Urinary bladder (tissue), 4 donors: Measurements from ENCODE around the gene NDUFS8. TPM values are rescaled to one million over a fixed set of nuclear protein-coding genes. Genes with fewer than 3 reads are reported as not detected.

Experiments
- DNase-seq: peaks from one replicate; pipeline ENCODE4 v3.0.0-alpha.2; 2015; ENCODE audit errors: extremely low spot score
- H3K27ac ChIP-seq: one replicate; pipeline ENCODE4 v1.5.1; 2013; ENCODE audit warnings: low read depth, mild to moderate bottlenecking, moderate library complexity
- H3K36me3 ChIP-seq: one replicate; pipeline ENCODE4 v1.6.1; 2013; ENCODE audit warnings: mild to moderate bottlenecking, moderate library complexity; ENCODE audit not compliant: insufficient read depth
- H3K4me1 ChIP-seq: one replicate; pipeline ENCODE4 v1.6.1; 2013; ENCODE audit warnings: mild to moderate bottlenecking, moderate library complexity; ENCODE audit not compliant: insufficient read depth
- H3K4me3 ChIP-seq: one replicate; pipeline ENCODE4 v1.5.1; 2013; ENCODE audit warnings: low read depth, low read length
- WGBS: extraction: QIAGEN DNeasy Blood & Tissue Kit; methylation state at CpG from one replicate; pipeline ENCODE4 v1.1.7; 2013; 5-methylcytosine and 5-hydroxymethylcytosine counted together
- polyA plus RNA-seq: library from polyadenylated mRNA; stranded (reverse); fragments of 200-250 nt; gene quantifications from one replicate; pipeline ENCODE4 v1.2.3, GENCODE V29; 2013
- total RNA-seq: library from RNA; depleted of rRNA; stranded (reverse); fragments of >200 nt; gene quantifications from one replicate; pipeline ENCODE4 v1.2.3, GENCODE V29; 2014
- donor health status: healthy with polysubstance abuse.
- donor health status: healthy.

NDUFS8 gene
- total and polyA plus RNA-seq, 2 donors: 57.0 to 172 TPM

DNA sequence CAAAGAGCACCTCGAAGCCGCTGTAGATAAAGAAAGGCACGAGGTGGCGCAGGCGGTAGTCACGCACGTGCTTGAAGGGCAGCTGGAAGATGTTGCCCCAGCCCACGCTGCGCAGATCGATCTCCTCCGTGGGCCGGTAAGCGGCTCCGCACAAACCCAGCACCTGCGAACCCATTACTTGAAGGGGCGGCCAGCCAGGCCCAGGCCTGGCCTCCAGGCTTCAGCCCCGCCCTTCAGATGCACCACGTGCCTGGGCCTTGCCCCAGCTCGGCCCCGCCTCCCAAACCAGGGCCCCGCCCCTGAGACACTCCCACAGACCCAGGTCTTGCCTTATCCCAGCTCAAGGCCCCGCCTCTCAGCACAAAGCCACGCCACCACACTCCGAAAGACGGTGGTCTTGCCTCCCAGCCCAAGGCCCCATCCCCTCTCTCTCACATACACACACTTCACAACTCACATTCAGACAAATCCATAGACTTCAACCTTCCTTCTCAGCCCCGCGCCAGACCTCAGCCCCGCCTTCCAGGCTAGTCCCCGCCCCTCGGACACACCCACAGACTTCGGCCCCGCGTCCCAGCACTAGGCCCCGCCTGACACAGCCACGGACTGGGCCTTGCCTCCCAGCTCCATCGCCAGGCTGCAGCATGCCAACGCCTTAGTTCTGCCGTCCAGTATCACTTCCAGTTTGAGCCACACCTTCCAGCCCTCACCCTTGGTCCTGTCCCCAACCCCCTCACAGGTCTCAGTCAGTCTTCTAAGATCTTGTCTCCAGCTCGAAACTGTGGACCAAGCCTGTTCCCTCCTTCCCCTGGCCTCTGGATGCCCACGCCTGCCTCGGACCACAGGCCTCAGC is 33.6 kb upstream of the NDUFS8 start:
- Histone ChIP-seq H3K4me3 (no peak overlapping the region), H3K4me1 (no peaks in the 10 kb centered on the region), H3K27ac (no peak overlapping the region), H3K36me3 (no peaks in the 10 kb centered on the region)
- no peak for DNase-seq
- WGBS: 59% methylated on average over 41 of the region's 41 CpGs

GRCh38 chr11:67997475-67997921 is 33.0 kb upstream of the NDUFS8 start:
- no peak for DNase-seq
- Histone ChIP-seq H3K4me1 (no peaks in the 10 kb centered on the region), H3K4me3 (no peak overlapping the region), H3K36me3 (no peaks in the 10 kb centered on the region), H3K27ac (no peak overlapping the region)
- 92% methylated on average over 29 of the region's 29 CpGs for WGBS

DNA sequence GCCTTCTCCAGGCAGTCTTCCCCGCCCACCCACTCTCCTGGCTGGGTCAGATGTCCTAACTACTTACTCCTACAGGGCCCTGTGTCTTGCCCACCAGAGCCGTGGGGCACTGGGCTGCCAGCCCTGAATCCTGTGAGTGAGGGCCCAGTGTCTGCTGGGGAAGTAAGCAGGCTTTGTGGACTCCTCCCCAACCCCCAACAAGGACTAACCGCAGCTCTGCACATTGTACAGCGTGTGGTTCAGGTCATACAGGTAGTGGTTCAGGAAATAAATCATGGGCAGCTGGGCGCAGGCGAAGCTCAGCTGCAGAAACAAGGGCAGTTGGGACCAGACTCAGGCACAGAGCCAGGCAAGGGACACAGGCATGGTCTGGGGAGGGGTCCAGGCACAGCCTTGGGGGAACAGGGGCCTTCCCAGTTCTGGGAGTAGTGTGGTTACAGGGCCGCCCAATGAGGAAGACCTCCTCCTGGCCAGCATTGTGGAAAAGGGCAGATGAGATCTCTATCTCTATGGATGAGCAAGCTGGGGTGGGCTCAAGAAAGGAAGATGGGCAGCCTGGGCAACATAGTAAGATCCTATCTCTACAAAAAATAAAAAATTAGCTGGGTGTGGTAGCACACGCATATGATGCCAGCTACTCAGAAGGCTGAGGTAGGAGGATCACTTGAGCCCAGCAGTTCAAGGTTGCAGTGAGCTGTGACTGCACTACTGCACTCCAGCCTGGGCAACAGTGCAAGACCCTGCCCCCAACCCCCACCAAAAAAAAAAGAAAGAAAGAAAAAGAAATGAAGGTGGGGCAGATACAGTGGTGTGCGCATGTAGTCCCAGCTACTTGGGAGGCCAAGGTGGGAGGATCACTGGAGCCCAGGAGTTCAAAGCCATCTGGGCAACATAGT is 32.1 kb upstream of the NDUFS8 start:
- no peak overlapping the region for H3K4me3 ChIP-seq
- no peak for DNase-seq
- no peak overlapping the region for H3K27ac ChIP-seq
- no peaks in the 10 kb centered on the region for H3K4me1 ChIP-seq
- 92% methylated on average over 9 of the region's 9 CpGs for WGBS
- H3K36me3 ChIP-seq: no peaks in the 10 kb centered on the region

DNA sequence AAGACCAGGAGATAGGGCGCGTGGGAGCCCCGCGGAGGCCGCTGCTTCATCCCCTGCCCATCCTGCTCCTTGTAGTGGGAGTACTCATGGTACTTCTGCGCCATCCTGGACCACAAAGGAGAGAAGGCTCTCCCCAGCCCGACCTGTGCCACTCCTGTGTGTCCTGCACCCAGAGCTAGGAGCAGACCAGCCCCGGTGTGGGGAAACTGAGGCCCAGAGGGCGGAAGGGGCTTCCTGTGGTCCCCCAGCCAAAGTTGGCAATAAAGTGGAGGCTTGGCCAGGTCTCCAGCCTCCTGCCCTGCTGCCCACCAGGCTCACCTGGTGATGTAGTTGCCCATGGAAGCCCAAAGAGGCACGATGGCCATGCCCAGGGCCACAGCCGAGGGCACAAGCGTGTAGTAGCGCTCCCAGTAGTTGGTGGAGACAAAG is 31.3 kb upstream of the NDUFS8 start:
- 97% methylated on average over 13 of the region's 13 CpGs for WGBS
- no peaks in the 10 kb centered on the region for H3K4me1 ChIP-seq
- H3K36me3 ChIP-seq: no peaks in the 10 kb centered on the region
- DNase-seq: no peak
- no peak overlapping the region for H3K4me3 ChIP-seq
- no peak overlapping the region for H3K27ac ChIP-seq

DNA sequence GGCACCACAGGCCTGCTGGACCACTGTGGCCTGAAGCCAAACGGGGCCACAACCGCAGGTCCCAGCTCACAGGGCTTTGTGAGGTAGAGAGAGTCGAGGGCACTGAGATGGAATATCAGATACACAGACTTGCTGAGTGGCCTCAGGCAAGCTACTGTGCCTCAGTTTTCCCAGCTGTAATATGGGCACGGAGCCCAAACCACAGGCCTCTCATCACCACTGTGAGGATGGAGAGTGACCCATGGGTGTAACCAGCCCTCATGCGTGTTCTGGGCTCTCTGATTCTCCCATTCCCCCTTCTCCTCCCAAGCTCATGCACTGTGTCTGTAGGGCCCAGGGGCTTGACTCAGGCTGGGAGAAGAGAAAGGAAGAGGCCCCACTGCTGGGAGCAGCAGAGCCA is 30.8 kb upstream of the NDUFS8 start:
- Histone ChIP-seq H3K27ac (no peak overlapping the region), H3K4me3 (no peak overlapping the region), H3K36me3 (no peaks in the 10 kb centered on the region), H3K4me1 (no peaks in the 10 kb centered on the region)
- WGBS: 95% methylated on average over 5 of the region's 5 CpGs
- no peak for DNase-seq

GRCh38 chr11:68002575-68002937 is 27.9 kb upstream of the NDUFS8 start:
- DNase-seq: no peak
- H3K36me3 ChIP-seq: no peaks in the 10 kb centered on the region
- no peak overlapping the region for H3K27ac ChIP-seq
- H3K4me1 ChIP-seq: no peaks in the 10 kb centered on the region
- whole genome bisulfite sequencing: 72% methylated on average over 9 of the region's 9 CpGs
- no peak overlapping the region for H3K4me3 ChIP-seq

- H3K27ac ChIP-seq: peak overlapping the region; percentile 51
- H3K4me1 ChIP-seq: no peaks in the 10 kb centered on the region
- no peaks in the 10 kb centered on the region for H3K36me3 ChIP-seq
- 15% methylated on average over 83 of the region's 86 CpGs for WGBS
- DNase-seq: no peak
- H3K4me3 ChIP-seq: peak overlapping the region; percentile 78
These were observed 27.3 kb upstream of the NDUFS8 start for GRCh38 chr11:68002938-68003845.

DNA sequence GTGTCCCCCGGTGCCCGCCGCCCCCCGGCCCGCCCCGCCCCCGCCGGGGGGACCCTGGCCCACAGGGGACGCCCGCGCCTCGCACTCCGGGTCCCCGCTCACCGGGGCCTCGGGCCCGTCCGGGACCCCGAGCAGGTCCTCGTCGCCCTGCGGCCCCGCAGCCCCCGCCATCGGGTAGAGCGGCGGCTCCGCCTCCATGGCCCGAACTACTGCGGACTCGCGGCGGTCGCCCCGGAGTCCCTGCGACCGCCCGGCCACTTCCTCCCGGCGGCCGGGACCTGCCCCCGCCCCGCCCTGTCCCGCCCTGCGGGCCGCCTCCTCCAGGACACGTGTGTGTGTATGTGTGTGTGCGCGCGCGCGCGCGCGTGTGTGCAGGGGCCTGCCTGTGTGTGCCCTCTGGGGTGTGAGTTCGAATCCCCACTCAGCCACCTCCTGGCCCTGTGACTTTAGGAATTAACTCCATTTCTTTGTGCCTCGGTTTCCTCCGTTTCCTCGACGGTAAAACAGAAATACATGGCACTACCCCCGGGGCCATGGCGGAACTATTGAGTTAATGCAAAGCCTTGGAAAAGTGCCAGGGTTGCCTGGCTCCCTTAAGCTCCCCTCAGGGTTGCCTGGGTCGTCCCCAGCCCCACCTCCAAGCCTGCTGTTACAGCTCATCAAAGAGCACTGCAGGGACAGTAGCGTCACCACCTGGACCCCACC is 26.5 kb upstream of the NDUFS8 start, which contains the start of gene UNC93B1:
UNC93B1 (minus strand) TSS at position 252 of the 705 bp plus-strand sequence; CDS start at position 198, 54 bp downstream.
- DNase-seq: no peak
- Histone ChIP-seq H3K4me3 (peak within 1 kb of the TSS; percentile 78), H3K27ac (peak within 1 kb of the TSS; percentile 51), H3K36me3 (no peaks in the 10 kb centered on the region), H3K4me1 (no peaks in the 10 kb centered on the region)
- WGBS: 3% methylated on average over 64 of the region's 64 CpGs

DNA sequence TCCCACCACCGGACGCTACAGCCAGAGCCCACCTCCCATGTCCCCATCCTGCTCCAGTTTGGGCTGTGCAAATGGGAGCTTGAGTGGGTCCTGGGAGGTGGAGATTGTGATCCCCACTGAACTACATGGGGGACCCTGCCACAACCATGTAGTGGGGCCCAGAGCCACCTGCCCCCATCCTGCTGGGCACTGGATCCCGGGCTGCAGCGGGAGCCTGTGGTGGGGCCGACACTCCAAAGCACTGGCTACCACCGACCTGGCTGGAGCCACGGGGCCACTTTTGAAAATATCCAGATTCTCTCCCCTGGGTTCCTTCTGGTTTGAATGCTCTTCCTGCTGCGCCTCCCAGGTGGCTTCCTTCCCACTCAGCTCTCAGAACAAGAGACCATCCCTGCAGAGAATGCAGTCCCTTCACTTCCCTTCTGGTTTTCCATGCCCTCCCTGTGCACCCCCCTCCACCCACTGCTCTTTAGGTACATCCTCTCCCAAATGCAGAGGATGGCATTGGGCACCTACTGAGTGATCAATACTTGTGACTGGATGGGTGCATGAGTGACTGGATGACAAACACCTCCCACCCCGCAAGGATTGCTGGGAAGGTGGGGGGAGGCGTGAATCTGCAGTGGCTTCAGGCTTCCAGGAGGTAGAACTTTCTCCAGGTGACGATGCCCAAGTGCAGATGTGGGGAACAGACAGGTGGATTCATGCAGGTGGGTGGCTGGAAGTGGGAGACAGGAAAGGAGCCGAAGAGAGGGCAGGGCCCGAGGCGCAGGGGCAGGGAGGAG is 25.7 kb upstream of the NDUFS8 start:
- Histone ChIP-seq H3K4me3 (no peak overlapping the region), H3K4me1 (no peaks in the 10 kb centered on the region), H3K36me3 (no peaks in the 10 kb centered on the region), H3K27ac (no peak overlapping the region)
- no peak for DNase-seq
- WGBS: 76% methylated on average over 14 of the region's 14 CpGs

GRCh38 chr11:68006606-68007166 is 23.8 kb upstream of the NDUFS8 start:
- Histone ChIP-seq H3K4me1 (no peaks in the 10 kb centered on the region), H3K36me3 (no peaks in the 10 kb centered on the region), H3K4me3 (no peak overlapping the region), H3K27ac (no peak overlapping the region)
- 96% methylated on average over 7 of the region's 7 CpGs for WGBS
- no peak for DNase-seq

GRCh38 chr11:68007498-68008380 is 22.7 kb upstream of the NDUFS8 start:
- Histone ChIP-seq H3K4me3 (no peak overlapping the region), H3K36me3 (no peaks in the 10 kb centered on the region), H3K4me1 (no peaks in the 10 kb centered on the region), H3K27ac (no peak overlapping the region)
- no peak for DNase-seq
- whole genome bisulfite sequencing: 90% methylated on average over 16 of the region's 16 CpGs
